Effector memory CD8-positive, alpha-beta T cell (primary cell): ENCODE data around the gene RHCE.
"Not testable (repeated sequence)": the region's sequence is repeated elsewhere in the genome, so short reads cannot be mapped to it uniquely, and the experiment has no call there.

Experiments used
- ATAC-seq: fragments of 150-1000 bp; cut with Tn5 transposase; replicated peaks from 2 replicates; pipeline ENCODE4 v1.10.0; 2021; ENCODE audit warnings: mild to moderate bottlenecking, moderate library complexity
- DNase-seq, 3 experiments: peaks; one replicate each; pipeline ENCODE4 v3.0.0; 2021
- H3K27ac Mint-ChIP-seq, 2 donors: one replicate each; pipeline ENCODE4 v1.8.0; 2022; ENCODE audit warnings: mild to moderate bottlenecking in 2 of 2, mixed read lengths in 2 of 2, moderate library complexity in 2 of 2
- H3K27me3 Mint-ChIP-seq, 2 donors: one replicate each; pipeline ENCODE4 v1.8.0; 2022; ENCODE audit warnings: mixed read lengths in 2 of 2
- H3K36me3 Mint-ChIP-seq: one replicate; pipeline ENCODE4 v1.8.0; 2022; ENCODE audit warnings: mild to moderate bottlenecking, moderate library complexity, mixed read lengths; ENCODE audit not compliant: insufficient read depth
- H3K4me1 Mint-ChIP-seq, 2 donors: one replicate each; pipeline ENCODE4 v1.8.0; 2022; ENCODE audit warnings: low read depth in 2 of 2, mixed read lengths in 2 of 2
- H3K4me3 Mint-ChIP-seq, 2 donors: one replicate each; pipeline ENCODE4 v1.8.0; 2022; ENCODE audit warnings: mild to moderate bottlenecking in 2 of 2, mixed read lengths in 2 of 2, moderate library complexity in 2 of 2
- H3K9me3 Mint-ChIP-seq, 2 donors: one replicate each; pipeline ENCODE4 v1.8.0; 2022; ENCODE audit warnings: mixed read lengths in 2 of 2

Gene RHCE

GRCh38 chr1:25430073-25430966 lies 9.7 kb upstream of the RHCE start, which contains the start of gene MACO1:
Gene MACO1, plus strand, starts transcription at chr1:25430897. Its CDS starts 202 bp downstream, at chr1:25431099.
- DNase-seq, result peak; percentile 95 to 98 (median 97)
- Mint-ChIP-seq H3K4me3 (peak within 1 kb of the TSS; percentile 95 to 97), H3K36me3 (peaks cover 12% of the 10 kb centered on the region), H3K27ac (peak within 1 kb of the TSS; percentile 99 to 100), H3K27me3 (no peaks in the 10 kb centered on the region), H3K4me1 (peaks cover 31 to 42% of the 10 kb centered on the region in 2 donors), H3K9me3 (no peaks in the 10 kb centered on the region)
- ATAC-seq, result peak; percentile 76

DNA sequence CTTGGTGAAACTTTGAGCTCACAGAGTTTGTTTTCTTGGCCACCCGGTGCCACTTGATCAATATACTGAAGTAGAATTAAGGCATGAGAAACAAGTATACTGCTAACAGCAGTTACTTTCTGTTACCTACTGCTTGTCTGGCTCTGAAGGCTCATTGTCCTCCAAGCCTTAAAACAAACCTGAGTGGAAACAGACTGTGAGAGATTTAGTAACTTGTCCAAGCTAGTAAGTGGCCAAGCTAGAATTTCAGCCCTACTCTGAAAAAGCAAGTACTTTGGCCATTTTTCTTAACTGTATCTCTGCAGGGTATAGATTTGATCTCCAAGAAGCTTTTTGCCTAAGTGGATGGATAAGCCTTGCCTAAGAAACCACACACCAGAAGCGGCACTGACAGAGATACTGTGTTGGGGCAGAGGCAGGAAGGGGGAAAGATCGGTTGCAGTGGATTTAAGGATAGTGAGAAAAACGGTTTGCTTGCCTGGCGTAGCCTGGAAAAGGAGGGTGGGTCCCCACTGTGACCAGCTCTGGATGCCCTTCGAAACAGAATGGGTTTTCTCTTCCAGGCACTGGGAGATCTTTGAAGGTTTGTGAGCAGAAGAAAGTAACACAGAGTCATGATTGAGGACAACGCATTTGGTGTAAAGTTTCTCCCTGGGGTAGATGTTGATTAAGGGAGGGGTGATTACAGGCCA lies 8.0 kb upstream of the RHCE start:
- Mint-ChIP-seq H3K4me1 (peaks cover 24 to 32% of the 10 kb centered on the region in 2 donors), H3K36me3 (peaks cover 12% of the 10 kb centered on the region), H3K9me3 (no peaks in the 10 kb centered on the region), H3K27me3 (peaks cover 1 to 10% of the 10 kb centered on the region in 2 donors), H3K4me3 (peak overlapping the region; percentile 51 to 57), H3K27ac (peak overlapping the region; percentile 39 to 82)
- DNase-seq (no peak), ATAC-seq (no peak)

- no peak overlapping the region for H3K4me3 Mint-ChIP-seq
- ATAC-seq, result no peak
- DNase-seq, result no peak
- H3K27me3 Mint-ChIP-seq, result peaks cover 7 to 10% of the 10 kb centered on the region in 2 donors
- H3K27ac Mint-ChIP-seq, result no peak overlapping the region
- H3K9me3 Mint-ChIP-seq, result no peaks in the 10 kb centered on the region
- peaks cover 12% of the 10 kb centered on the region for H3K36me3 Mint-ChIP-seq
- peaks cover 17 to 23% of the 10 kb centered on the region in 2 donors for H3K4me1 Mint-ChIP-seq
Measured at GRCh38 chr1:25427696-25428095, 7.1 kb upstream of the RHCE start.

- peaks cover 7 to 19% of the 10 kb centered on the region in 2 donors for H3K27me3 Mint-ChIP-seq
- no peaks in the 10 kb centered on the region for H3K9me3 Mint-ChIP-seq
- peaks cover 6 to 10% of the 10 kb centered on the region in 2 donors for H3K4me1 Mint-ChIP-seq
- no peak for DNase-seq
- H3K36me3 Mint-ChIP-seq, result peaks cover 4% of the 10 kb centered on the region
- H3K4me3 Mint-ChIP-seq, result no peak overlapping the region
- no peak overlapping the region for H3K27ac Mint-ChIP-seq
- ATAC-seq, result no peak
Measured at GRCh38 chr1:25425098-25426085, 4.8 kb upstream of the RHCE start.

DNA sequence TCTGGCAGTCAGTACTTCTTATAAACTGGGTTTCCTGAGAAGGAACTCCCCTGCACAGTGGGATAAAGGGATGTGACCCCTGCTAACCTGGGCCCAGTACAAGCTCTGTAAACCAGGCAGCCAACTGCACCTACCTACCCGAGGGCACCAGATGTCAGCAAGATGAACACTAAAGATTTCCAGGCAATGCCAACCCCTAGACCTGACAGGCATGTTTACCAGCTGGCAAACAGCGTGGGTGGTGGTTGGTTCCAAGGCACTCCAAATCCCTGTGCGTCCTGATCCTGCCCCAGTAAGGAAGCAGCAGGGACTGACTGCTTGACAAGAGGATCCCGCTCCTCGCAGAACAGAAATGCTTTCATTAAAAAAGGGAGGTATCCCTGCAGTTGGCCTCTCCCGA lies 2.6 kb upstream of the RHCE start:
- not testable (repeated sequence) for H3K4me1 Mint-ChIP-seq, ATAC-seq, DNase-seq, H3K27ac Mint-ChIP-seq, H3K36me3 Mint-ChIP-seq, H3K4me3 Mint-ChIP-seq, H3K9me3 Mint-ChIP-seq
- H3K27me3 Mint-ChIP-seq, result peaks cover 9 to 19% of the 10 kb centered on the region in 2 donors

GRCh38 chr1:25419339-25419738 lies 1.3 kb downstream of the RHCE start:
- H3K27me3 Mint-ChIP-seq, result peaks cover 12 to 14% of the 10 kb centered on the region in 2 donors
- not testable (repeated sequence) for H3K4me1 Mint-ChIP-seq, H3K27ac Mint-ChIP-seq, H3K9me3 Mint-ChIP-seq, ATAC-seq, H3K4me3 Mint-ChIP-seq, DNase-seq, H3K36me3 Mint-ChIP-seq

DNA sequence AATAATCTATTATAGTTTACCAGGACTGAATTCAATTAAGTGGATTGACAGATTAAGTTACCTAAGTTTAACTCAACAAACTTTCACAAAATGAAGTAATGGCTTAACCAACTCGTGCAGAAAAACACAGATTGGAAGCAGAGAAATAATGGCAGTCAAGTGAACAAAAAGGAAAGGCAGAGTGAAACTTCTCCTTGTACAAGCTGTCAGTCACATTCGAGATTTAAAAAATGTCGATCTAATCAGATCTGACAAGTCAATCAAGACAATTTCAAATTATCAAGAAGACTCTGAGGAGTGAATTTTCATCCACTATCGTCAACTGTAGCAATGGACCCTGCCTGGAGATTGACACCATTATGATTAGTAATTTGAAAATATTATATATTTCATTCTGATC lies 3.3 kb downstream of the RHCE start:
- ATAC-seq, H3K27me3 Mint-ChIP-seq, H3K4me1 Mint-ChIP-seq, DNase-seq, H3K27ac Mint-ChIP-seq, H3K4me3 Mint-ChIP-seq, H3K36me3 Mint-ChIP-seq, H3K9me3 Mint-ChIP-seq: not testable (repeated sequence)

GRCh38 chr1:25414578-25414977 lies 6.0 kb downstream of the RHCE start:
- H3K36me3 Mint-ChIP-seq, H3K9me3 Mint-ChIP-seq, H3K27me3 Mint-ChIP-seq, H3K4me1 Mint-ChIP-seq, DNase-seq, H3K4me3 Mint-ChIP-seq, ATAC-seq, H3K27ac Mint-ChIP-seq: not testable (repeated sequence)

- H3K4me3 Mint-ChIP-seq, DNase-seq, ATAC-seq, H3K36me3 Mint-ChIP-seq, H3K4me1 Mint-ChIP-seq, H3K27ac Mint-ChIP-seq, H3K27me3 Mint-ChIP-seq, H3K9me3 Mint-ChIP-seq: not testable (repeated sequence)
Measured at GRCh38 chr1:25414157-25414556, 6.5 kb downstream of the RHCE start.

GRCh38 chr1:25412872-25413623 lies 7.6 kb downstream of the RHCE start:
- H3K36me3 Mint-ChIP-seq, H3K27ac Mint-ChIP-seq: not testable (repeated sequence)

GRCh38 chr1:25409641-25410427 lies 10.8 kb downstream of the RHCE start:
- not testable (repeated sequence) for H3K27me3 Mint-ChIP-seq

More at GRCh38 chr1:25412872-25413623, 7.6 kb downstream of the RHCE start:
- not testable (repeated sequence) for H3K27me3 Mint-ChIP-seq, H3K4me3 Mint-ChIP-seq, H3K9me3 Mint-ChIP-seq, DNase-seq, ATAC-seq, H3K4me1 Mint-ChIP-seq

More at GRCh38 chr1:25409641-25410427, 10.8 kb downstream of the RHCE start:
- not testable (repeated sequence) for H3K4me1 Mint-ChIP-seq, H3K27ac Mint-ChIP-seq, H3K9me3 Mint-ChIP-seq, H3K36me3 Mint-ChIP-seq, H3K4me3 Mint-ChIP-seq, ATAC-seq, DNase-seq
